Left ventricle myocardium superior (tissue), 1 donor: ENCODE data around the gene PARVA. TPM values are rescaled to one million over a fixed set of nuclear protein-coding genes. Genes with fewer than 3 reads are reported as not detected.
"Not testable (repeated sequence)": the region's sequence is repeated elsewhere in the genome, so short reads cannot be mapped to it uniquely, and the experiment has no call there.

ENCODE experiments used
- ATAC-seq: fragments of 200-7000 bp; cut with Tn5 transposase; one replicate; pipeline ENCODE4 v1.9.1; 2020; ENCODE audit warnings: mild to moderate bottlenecking, moderate library complexity
- DNase-seq: peaks from one replicate; pipeline ENCODE4 v3.0.0-alpha.2; 2020
- intact Hi-C: fragments of 100-400 bp; cut with micrococcal nuclease; formaldehyde crosslinking; loops from one replicate; pipeline ENCODE4 v1.11.0; 2022
- total RNA-seq: library from RNA; stranded (reverse); fragmentation: NEBNext Ultra II Directional; extraction: Animal tissue kit (Norgen Biotek cat#: 25700); gene quantifications from one replicate; pipeline ENCODE4 v1.2.1, GENCODE V29; 2021
- donor health status: DM: no; HTN: yes; CAD: no; lungs with severe emphysema.

PARVA gene
- total RNA-seq, 1 donor from 2014 or later = 56.4 TPM

GRCh38 chr11:12367057-12367456 lies 10.3 kb upstream of the PARVA start:
- DNase-seq, intact Hi-C loops, ATAC-seq: not testable (repeated sequence)

- DNase-seq (no peak), ATAC-seq (no peak)
- intact Hi-C loops = no loop called here
Measured at GRCh38 chr11:12372111-12372510, 5.3 kb upstream of the PARVA start.

- ATAC-seq (no peak), DNase-seq (no peak)
- intact Hi-C loops = no loop called here
Measured at GRCh38 chr11:12375720-12376119, 1.7 kb upstream of the PARVA start.

- ATAC-seq = peak; percentile 54
- intact Hi-C loops = no loop called here
- DNase-seq = peak; percentile 54
Measured at GRCh38 chr11:12376259-12377081, 901 bp upstream of the PARVA start.

GRCh38 chr11:12377824-12378593 lies 638 bp downstream of the PARVA start:
- ATAC-seq (peak; percentile 72), DNase-seq (peak; percentile 83)
- intact Hi-C loops = no loop called here

GRCh38 chr11:12380565-12381325 lies 3.4 kb downstream of the PARVA start:
- ATAC-seq (peak; percentile 45), DNase-seq (peak; percentile 33)
- intact Hi-C loops = no loop called here

- intact Hi-C loops = no loop called here
- no peak for DNase-seq
- ATAC-seq = peak; percentile 43
Measured at GRCh38 chr11:12381875-12382274, 4.5 kb downstream of the PARVA start.

GRCh38 chr11:12382451-12382850 lies 5.1 kb downstream of the PARVA start:
- intact Hi-C loops = no loop called here

GRCh38 chr11:12386309-12386708 lies 8.9 kb downstream of the PARVA start:
- intact Hi-C loops = no loop called here
- no peak for ATAC-seq

More at GRCh38 chr11:12382451-12382850, 5.1 kb downstream of the PARVA start:
- no peak for ATAC-seq
- no peak for DNase-seq

GRCh38 chr11:12386745-12387144 lies 9.4 kb downstream of the PARVA start:
- intact Hi-C loops = no loop called here
- ATAC-seq = no peak
- no peak for DNase-seq

More at GRCh38 chr11:12386309-12386708, 8.9 kb downstream of the PARVA start:
- DNase-seq = no peak

- no peak for DNase-seq
- ATAC-seq = peak; percentile 56
- intact Hi-C loops = no loop called here
Measured at GRCh38 chr11:12388173-12388572, 10.8 kb downstream of the PARVA start.

- DNase-seq (no peak), ATAC-seq (peak; percentile 15)
- intact Hi-C loops = no loop called here
Measured at GRCh38 chr11:12388939-12389670, 11.7 kb downstream of the PARVA start.

- intact Hi-C loops = no loop called here
- no peak for ATAC-seq
Measured at GRCh38 chr11:12389676-12390657, 12.6 kb downstream of the PARVA start.

GRCh38 chr11:12390687-12391110 lies 13.3 kb downstream of the PARVA start:
- ATAC-seq = peak; percentile 33
- no peak for DNase-seq
- intact Hi-C loops = no loop called here

More at GRCh38 chr11:12389676-12390657, 12.6 kb downstream of the PARVA start:
- DNase-seq = no peak

- intact Hi-C loops = no loop called here
- no peak for DNase-seq
- no peak for ATAC-seq
Measured at GRCh38 chr11:12392672-12393071, 15.3 kb downstream of the PARVA start.

GRCh38 chr11:12393691-12394090 lies 16.3 kb downstream of the PARVA start:
- intact Hi-C loops = no loop called here
- ATAC-seq = no peak

GRCh38 chr11:12394601-12395000 lies 17.2 kb downstream of the PARVA start:
- no peak for ATAC-seq
- intact Hi-C loops = no loop called here
- DNase-seq = no peak

More at GRCh38 chr11:12393691-12394090, 16.3 kb downstream of the PARVA start:
- no peak for DNase-seq

- intact Hi-C loops = no loop called here
- no peak for DNase-seq
- no peak for ATAC-seq
Measured at GRCh38 chr11:12395333-12395732, 18.0 kb downstream of the PARVA start.
